Measurements from ENCODE around the gene TTN.

The TTN gene
- total RNA-seq = 31.7 to 76.5 reads per million in 2 donors

DNA sequence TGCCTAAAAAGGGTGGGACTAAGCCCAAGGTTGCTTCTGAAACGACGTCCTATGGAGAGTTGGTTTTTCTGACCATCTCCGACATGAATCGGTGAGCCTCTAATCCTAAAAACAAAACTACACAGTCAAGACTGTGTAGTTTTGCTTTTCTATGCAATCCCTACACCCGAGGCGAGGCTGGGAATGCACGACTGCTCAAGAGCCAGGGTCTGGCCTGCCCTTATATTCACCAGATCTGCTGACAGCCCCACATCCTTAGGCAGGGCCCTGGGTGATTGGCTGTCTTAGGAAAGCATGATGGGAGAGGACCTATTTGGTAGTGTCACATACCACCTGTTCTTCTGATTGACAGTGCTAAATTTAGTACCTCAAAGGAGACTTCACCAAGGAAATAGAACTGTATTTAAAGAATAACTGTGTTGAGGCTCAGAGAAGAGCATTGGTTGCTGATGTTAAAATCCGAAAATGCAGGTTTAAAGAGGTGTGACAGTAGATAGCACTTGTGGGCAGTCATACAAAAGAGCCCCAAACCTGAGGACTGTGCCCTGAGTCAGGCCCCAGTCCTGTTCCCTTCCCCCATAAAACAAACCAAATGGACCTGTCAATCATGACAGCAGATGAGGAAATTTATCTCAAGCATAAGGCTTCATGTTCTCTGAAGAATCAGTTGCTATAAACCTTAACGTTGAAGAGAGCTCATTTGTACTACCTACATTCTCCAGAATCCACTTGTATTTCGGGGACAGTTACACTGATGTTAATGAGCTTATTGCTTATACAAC is at the start of gene TTN:
TTN (minus strand) TSS at position 197 of the 782 bp plus-strand sequence. CDS start 2,781 bp downstream, outside the sequence.
- no peak for DNase-seq

DNA sequence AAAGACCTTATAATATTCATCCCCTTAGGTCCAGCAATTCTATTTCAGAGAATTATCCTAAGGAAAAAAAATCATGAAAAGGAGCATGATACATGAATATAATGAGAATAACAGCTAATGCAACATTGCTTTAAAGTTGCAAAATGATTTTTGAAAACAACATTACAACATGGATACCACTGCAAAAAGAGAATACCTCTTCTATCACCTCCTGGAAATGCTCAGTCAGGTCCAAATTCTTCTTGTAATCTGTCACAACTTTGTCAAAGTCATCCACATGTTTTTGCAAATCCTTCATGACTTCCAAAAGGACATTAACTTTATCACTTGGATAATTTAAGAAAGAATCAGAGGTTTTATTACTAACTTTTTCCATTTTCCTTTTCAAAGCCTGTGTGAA is 47.9 kb upstream of the TTN start:
- no peak for DNase-seq

DNA sequence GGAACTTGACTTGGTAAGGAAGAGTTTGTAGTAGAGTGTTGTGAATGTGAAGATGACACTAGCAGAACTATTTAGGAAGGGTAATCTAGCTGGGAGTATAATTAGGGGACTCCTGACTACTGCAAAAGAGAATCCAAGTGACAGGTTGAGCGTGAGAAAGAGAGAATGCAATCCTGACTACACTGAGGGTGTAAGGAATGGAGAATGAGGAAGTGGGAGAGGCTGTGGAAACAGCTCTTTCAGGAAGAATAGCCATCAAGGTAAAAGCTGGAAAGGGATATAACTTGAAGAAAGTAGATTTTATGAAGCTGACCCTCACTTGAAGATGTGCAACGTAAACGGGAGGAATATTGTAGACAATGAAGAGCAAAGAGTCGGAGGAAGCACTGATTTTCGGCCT is 41.1 kb upstream of the TTN start:
- no peak for DNase-seq

DNA sequence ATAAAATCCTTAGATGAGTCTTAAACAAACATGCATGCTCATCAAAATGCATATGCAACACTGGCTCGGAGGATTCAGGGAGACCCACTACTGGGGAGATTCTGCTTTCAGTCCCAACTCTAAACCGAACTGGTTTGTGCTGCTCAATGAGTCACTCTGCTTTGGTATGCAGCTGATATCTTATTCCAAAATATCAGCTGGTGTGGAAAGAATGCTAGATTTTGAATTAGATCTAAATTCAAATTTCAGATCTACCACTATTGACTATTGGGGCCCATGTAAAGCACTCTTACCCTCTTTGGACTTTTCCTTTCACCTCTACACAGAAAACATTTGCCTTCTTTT is 39.2 kb upstream of the TTN start:
- no peak for DNase-seq

DNA sequence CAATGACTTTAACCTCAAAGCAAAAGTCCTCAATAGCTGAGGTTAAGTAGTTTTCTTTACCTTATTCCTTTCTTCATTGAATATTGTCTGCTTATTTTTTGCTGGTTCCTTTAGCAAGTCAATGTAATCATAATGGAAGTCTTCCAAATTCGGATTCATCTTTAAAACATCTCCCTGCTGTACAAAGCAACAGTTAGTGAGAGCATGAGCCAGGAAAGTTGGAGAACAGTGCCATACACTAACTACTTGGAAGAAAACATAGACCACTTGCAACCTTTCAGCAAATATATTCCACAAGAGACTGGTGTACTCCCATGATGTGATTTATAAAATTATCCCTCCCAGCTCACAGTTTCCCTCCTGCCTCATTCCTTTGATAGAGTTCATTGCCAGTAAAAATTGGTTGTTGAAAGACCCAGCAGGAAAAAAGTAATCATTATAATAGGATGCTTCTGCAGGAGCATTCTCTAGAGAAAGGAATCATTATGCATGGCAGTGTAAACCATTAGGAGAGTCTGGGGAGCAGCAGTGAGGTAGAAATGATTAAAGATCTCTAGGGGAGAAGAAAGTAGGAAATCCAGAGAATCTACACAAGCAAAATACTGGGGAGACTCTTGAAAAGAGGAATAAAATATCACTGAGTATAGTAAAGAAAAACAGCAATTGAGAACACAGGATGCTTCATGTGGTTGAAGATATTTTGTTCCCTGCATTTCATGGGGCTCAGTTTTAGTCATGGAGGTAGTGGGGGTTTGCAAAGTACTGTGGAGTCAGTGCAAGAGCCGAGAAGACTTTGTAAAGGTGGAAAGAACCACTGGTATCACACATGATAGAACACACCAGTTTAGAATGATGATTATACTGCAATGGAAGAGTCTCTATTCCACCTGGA is 38.6 kb upstream of the TTN start:
- no peak for DNase-seq

DNA sequence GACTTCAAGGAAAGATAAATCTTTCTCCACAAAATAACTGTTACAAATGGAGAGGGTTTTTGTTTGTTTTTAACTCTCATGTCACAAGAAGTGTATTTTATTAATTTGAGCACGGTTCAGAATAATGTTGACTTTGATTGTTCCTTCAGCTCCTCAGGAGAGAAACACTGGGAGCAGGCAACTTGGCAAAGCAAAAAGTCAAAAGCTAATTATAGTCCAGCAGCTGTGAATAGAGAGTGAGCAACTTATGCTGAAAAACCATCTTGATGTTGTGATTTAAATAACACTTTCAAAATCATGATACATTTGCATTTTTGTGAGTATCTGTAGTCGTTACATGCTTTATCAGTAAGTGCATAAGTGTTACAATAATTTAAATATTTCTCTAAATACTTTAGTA is 37.5 kb upstream of the TTN start:
- DNase-seq = no peak

DNA sequence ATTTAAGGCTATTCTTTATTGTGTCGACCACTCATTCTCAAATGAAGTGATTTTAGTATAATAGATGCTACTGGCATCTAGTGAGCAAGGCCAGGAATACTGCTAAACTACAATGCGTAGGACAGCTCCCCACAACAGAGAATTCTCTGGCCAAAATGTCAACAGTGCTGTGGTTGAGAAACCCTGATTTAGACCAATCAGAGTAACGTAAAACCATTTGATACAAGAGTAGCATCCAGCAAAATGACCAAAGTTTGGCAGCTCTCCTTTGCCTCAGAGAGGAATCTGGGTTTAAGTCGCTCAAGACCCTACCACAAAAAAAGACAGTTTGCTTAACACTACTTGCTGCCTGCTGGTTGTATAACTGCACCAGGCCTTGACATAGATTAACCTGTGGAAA is 37.0 kb upstream of the TTN start:
- no peak for DNase-seq

DNA sequence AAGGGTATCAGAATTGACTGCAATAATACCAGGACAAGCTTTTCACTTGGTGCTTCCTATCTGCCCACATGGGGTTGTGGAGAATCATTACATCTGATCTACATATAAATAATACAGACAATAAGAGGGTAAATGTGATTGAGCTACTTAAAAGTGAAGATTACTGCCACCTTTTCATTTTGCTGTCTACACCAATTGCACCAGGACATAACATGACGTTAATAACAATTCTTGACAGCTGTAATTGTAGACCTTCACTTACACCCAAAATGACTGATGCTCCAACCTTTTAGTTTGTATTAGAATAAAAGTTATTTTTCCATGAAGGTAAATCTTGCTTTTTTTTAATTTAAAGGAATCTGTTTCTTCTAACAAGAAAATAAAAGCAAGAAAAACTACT is 36.5 kb upstream of the TTN start:
- no peak for DNase-seq

DNA sequence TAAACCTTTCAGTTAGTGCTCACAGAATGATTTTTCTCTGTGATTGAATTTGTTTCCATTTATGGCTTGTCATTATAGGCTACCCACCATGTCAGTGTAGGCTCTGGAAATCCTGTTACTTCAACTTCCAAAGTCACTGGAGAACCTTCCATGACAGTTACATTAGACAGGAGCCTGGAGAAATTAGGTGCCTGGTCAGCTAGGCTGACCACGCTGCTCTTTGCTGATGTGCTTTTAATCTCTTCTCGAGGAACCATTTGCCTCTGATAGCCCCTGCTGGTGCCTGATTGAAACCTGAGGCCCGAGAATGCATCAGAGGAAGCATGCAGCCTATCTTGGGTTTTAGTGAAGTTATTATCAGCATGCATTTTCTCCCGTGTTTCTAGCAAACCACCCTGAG is 29.6 kb upstream of the TTN start:
- DNase-seq = no peak

DNA sequence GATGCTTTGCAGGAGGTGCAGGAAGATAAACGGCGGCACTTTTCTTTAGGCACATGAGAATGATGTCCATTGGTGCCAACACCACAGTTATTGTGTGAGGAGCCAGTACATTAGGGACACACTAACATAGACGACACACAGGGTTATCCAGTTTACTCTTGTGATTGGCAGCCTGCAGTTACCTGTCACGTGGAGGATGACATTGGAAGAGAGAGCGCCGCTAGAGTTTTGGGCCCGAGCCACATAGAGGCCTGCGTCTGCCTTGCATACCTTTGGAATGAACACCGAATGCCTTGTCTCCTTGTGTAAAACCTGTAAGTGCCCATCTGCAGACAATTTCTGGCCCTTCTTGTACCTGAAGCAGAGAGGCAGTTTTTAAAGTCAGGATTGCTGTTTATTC is 26.9 kb upstream of the TTN start:
- no peak for DNase-seq

DNA sequence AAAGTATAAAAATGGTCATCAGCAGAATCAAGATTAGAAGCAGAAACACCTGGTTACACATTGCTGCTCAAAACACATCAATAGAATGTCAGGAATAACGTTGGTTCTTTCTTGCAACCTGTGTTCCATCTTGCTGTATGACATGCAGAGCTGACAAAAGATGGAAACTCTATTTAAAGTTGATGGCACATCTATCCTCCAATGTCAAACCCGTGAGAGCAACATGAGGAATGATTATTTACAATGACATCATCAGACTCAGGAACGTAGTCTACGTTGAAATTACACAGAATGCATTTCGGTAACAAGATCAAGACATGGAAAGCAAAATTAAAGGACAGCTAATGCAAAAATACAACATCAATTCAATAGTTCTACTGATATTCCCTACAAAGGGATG is 26.2 kb upstream of the TTN start:
- no peak for DNase-seq

DNA sequence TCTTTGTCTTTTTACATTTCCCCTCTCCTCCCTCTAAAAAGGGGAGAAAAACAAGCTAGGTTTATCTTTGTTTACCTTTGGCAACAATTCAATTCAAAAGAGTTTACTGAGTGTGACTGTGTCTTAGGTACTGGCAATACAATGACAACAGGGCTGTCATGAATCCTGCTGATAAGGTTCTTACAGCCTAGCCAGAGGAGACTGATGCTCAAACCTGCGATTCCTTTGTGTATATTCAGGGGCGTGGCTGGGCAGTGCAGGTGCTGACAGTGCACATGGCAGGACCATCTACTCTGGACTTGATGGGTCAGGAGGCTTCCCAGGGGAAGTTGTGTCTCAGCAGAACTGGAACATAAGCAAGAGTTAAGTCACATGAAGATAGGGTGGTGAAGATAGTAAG is 23.2 kb upstream of the TTN start:
- no peak for DNase-seq

DNA sequence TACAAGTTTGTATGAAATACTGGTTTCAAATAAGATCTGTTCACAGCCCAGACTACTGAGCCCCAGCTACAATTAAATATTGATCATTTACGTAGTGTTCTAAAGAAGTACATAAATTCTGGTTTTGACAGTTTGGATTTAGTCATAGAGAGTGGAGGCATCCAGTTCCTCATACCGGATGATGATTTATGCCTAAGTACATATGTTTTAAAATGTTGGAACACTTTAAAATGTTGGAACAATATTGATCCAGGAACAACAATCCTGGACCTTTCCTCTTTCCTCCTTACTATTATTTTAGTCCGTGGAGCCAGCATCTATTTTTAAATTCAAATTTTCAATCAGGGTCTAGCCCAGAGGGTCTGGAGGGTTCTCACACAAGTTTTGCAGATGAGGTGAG is 22.8 kb upstream of the TTN start:
- DNase-seq = no peak

DNA sequence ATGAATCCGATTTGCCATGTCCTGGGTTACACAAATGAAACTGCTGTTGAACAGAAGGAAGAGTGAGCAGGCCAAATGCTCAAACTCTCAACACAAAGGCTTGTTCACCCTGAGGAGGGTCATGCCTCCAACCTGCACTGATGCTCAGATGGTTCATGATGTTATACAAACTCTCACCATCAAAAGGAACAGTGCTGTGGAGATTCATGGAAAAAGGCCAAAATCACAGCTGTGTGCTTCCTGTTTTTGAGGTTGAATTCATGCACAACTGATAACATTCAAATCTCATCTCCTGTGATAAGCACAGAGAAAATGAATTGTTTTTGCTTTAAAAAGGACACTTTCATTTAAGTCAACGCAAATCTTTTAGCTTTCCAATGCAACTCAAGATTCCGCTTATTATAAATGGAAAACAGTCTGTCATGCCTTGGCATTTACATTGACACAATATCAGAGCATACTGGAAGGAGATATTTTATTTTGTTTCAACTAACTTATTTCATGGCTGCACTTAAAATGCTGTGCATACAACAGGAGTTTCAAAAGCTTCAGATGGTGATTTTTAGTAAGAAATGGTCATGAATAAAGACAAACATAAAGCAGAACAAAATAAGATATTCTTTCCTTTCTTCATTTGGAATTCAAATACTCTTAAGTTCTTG is 22.2 kb upstream of the TTN start:
- no peak for DNase-seq

DNA sequence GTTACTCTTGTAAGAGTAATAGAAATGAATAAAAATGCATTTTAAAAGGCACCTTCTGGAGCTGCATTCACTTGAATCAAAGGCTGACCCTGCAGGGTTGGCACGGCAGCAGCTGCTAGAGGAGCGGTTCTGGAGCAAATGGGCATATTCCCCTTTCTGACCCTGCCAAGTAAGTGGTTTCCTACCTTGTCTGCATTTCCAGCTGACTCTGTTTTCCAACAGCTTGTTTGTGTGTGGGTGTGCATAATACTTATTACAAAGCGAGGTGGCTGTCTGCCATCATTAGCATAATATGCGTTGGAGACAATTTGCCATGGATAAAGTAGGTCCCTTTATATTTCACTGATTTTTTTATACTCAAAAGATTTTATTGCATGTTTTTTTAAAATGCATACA is 21.3 kb upstream of the TTN start:
- DNase-seq = no peak

DNA sequence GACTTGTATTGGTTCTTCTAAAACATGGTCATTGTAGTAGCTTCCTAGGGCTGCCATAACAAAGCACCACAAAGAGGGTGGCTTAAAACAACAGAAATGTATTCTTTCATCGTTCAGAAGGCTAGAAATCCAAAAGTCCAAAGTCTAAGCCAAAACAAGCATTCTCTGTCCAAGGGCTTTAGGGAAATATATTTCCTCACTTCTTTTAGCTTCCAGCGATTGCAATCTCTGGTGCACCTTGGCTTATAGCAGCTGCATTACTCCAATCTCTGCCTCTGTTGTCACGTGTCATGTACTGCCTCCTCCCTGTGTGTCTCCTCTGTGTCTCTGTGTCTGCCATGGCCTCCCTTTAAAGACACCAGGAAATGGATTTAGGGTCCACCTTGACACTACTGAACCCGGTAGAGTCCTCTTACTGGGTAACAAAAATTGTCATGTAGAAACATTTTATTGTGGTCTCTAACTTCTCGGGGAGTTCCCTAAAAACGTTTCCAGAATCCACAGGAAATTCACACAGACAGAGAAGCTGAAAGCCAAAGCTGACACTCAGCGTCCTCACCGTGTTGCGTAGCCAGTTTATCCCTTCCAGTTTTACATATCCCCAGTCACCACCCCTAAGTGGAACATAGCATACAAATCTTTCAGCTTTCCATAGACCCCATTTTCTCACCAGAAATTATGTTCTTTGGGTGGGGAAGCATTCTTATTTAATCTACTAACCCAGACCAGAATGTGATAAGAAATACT is 20.7 kb upstream of the TTN start:
- no peak for DNase-seq

DNA sequence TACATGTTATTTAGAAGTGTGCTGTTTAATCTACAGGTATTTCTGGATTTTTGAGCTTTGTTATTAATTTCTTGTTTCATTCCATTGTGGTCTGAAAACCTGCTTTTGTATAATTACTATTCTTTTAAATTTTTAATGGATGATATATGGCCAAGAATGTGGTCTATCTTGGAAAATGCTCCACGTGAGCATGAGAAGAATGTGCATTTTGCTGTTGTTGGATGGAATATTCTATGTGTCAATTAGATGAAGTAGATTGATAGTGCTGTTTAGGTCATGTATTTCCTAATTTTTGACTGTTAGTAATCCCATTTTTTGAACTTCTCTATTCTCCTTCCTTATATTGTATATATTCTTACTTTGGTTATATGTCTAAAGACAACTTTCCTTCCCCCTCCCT is 19.9 kb upstream of the TTN start:
- DNase-seq = no peak

DNA sequence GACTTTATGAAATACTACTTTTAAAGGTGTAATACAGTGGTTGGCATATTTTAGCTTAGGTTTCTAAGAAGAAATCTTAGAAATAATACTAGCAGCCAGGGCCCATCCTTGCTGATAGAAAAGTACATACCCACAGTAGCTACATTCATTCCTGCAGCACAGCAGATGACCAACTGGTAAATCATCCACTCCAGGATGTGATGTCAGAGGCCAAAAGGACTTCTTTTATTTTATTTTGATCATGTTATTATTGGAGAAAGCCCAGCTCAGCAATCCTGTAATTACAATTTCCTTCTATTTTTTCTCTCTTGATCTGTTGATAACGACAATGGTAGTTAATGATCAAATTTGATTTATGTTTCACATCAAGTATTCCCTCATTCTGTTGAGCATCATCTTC is 18.0 kb upstream of the TTN start:
- DNase-seq = no peak

DNA sequence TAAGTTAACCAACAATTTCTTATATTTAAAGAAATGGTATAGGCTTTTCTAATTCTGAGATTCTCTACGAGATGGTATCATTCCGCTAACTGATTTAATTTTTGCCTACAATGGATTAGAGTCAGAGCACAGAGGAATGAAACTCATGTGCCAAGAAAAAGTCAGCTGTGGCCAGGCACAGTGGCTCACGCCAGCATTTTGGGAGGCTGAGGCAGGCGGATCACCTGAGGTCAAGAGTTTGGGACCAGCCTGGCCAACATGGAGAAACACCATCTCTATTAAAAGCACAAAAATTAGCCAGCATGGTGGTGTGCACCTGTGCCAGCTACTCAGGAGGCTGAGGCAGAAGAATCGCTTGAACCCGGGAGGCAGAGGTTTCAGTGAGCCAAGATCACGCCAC is 17.0 kb upstream of the TTN start:
- DNase-seq = no peak

DNA sequence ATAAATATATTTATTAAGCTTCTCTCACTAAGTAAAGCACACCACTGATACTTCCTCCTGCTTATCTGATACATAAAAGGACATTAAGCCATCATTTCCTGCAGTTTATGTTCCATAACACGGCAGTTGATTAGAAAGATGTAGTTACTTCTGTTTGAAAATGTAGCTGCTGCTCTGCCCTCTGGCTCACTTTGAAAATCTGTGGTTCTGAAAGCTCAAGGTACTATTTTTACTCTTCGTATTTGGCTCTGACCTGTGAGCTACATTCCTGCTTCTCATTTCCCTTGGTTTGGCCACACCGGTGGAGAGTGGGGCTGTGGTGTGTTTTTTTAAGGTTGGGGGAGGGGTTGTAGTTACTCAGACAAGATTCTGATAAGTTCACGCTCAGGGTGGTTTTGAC is 12.8 kb upstream of the TTN start:
- DNase-seq = no peak

DNA sequence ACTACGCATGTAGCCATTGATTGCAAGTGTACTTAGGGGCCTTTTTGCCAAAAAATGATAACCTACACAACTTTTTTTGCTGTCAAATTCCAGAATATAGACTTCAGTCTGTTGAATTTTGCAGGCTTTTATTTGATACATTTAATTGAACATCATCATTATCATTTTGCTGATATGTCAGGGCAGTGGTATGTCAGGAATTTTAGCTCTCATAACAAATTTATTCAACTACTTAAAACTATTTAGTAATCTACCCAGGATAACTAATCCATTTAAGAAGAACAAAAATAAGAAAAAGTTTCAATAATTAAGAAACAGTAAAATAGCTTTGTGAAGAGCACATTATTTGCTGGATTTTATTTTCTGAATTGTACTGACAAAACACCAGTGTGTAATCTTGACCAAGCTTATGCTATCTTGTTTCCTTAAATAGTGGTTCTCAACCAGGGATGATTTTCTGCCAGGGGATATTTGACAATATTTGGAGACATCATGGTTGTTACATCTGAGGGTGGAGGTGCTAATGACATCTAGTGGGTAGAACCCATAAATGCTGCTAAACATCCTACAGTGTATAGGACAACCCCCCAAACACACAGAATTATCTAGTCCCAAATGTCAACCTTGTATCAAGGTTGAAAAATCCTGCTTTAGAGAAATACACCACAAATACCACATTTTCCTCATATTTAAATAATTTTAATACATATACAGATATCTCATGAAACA is 12.1 kb upstream of the TTN start:
- DNase-seq = no peak

DNA sequence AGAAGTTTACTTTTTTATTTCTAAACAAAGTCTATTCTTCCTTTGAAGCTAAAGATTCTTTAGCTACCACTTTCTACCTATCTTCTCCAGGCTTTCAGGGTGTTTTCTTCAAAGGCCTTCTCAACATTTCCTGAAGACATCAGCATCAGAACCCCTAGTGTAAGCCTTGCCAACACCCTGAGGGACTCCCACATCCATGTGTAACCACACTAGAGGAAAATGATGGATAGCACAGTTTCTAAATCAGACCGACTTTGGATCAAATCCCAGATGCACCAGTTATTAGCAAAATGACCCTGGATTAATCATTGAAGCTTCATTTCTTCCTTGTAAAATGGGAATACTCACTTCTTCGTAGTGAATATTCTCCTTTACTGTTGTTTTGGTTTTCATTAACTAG is 4.7 kb upstream of the TTN start:
- no peak for DNase-seq
